Measurements from ENCODE around the gene ORM2.

GRCh38 chr9:114371973-114372917 lies 42.6 kb downstream of the ORM2 start:
- TF ChIP-seq POLR2A (IDR thresholded peaks at IDR 0.05) (peak in 1 of 3 donors; percentile 18), CTCF (IDR thresholded peaks at IDR 0.05 in 8 of 11, conservative IDR thresholded peaks at IDR 0.05 in 3 of 11) (no peak), POLR2AphosphoS5 (IDR thresholded peaks at IDR 0.05) (peak; percentile 32 to 93 (median 65))
